Mammary epithelial cell (primary cell): ENCODE results near the gene LINGO1.

Experiments
- EZH2 ChIP-seq: IDR thresholded peaks from 2 replicates; pipeline ENCODE4 v1.6.1; 2012; ENCODE audit warnings: low read length, inconsistent platforms, borderline replicate concordance
- TF ChIP-seq, protein P1 (sequence below), 2 donors: IDR thresholded peaks in 1 of 2; conservative IDR thresholded peaks in 1 of 2; 2 replicates each; pipeline ENCODE4 v1.5.1; 2011 to 2012; ENCODE audit warnings: inconsistent platforms in 2 of 2, low read length in 2 of 2, mild to moderate bottlenecking in 2 of 2, control low read depth in 1 of 2, low read depth in 1 of 2; ENCODE audit not compliant: insufficient read depth in 1 of 2; ENCODE audit errors: extremely low read depth in 1 of 2

DNA sequence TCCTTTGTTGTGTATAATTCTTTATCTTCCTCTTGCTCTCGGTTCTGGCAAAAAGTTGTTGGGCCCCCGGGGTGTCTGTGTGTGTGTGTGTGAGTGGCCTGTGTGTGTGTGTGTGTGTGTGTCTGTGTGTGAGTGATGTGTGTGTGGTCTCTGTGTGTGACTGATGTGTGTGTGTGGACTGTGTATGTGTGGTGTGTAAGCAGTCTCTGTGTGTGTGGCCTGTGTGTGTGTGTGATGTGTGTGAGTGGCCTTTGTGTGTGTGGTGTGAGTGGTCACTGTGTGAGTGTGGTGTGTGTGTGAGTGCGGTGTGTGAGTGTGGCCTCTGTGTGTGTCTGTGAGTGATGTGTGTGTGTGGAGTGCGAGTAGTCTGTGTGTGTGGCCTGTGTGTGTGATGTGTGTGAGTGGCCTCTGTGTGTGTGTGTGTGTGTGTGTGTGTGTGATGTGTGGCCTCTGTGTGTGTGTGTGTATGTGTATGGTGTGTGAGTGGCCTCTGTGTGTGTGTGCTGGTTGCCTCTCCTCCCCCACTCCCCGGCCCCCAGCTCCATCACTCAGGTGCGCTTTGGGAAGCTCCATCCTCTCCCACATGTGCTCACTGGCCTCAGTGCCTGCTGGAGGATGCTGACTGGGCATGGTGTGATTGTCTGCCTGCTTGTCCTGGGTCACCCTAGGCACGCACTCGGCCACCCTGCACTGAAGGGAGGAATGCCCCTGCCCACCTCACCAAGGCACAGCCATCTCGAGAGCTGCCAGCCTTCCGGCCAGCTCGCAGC lies 8.8 kb downstream of the LINGO1 start:
- TF ChIP-seq, protein P1, sequence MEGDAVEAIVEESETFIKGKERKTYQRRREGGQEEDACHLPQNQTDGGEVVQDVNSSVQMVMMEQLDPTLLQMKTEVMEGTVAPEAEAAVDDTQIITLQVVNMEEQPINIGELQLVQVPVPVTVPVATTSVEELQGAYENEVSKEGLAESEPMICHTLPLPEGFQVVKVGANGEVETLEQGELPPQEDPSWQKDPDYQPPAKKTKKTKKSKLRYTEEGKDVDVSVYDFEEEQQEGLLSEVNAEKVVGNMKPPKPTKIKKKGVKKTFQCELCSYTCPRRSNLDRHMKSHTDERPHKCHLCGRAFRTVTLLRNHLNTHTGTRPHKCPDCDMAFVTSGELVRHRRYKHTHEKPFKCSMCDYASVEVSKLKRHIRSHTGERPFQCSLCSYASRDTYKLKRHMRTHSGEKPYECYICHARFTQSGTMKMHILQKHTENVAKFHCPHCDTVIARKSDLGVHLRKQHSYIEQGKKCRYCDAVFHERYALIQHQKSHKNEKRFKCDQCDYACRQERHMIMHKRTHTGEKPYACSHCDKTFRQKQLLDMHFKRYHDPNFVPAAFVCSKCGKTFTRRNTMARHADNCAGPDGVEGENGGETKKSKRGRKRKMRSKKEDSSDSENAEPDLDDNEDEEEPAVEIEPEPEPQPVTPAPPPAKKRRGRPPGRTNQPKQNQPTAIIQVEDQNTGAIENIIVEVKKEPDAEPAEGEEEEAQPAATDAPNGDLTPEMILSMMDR (conservative IDR thresholded peaks at IDR 0.05 in 1 of 2, IDR thresholded peaks at IDR 0.05 in 1 of 2; ENCODE audit: extremely low read depth in 1 of 2, insufficient read depth in 1 of 2, low read depth in 1 of 2, low read length in 2 of 2): no peak
- TF ChIP-seq EZH2: no peak
